22Rv1 (cell line): ENCODE results near the gene CALML6.
A peak's percentile ranks its signal among the peaks of the same experiment; 100 is the strongest.

ENCODE experiments used
- H3K27ac ChIP-seq: fragments of 450-650 bp; 2 replicates; pipeline ENCODE4 v1.5.1; 2017
- ZFX ChIP-seq: fragments of 450-650 bp; IDR thresholded peaks from 2 replicates; pipeline ENCODE4 v1.6.1; 2017; ENCODE audit warnings: antibody characterized with exemption, borderline replicate concordance
- TF ChIP-seq, protein P1 (sequence below): fragments of 450-650 bp; IDR thresholded peaks from 2 replicates; pipeline ENCODE4 v1.5.1; 2017; ENCODE audit warnings: mild to moderate bottlenecking

CALML6 gene

GRCh38 chr1:1893291-1893985, 21.6 kb upstream of the CALML6 start:
- no peak for TF ChIP-seq ZFX
- TF ChIP-seq, protein P1, sequence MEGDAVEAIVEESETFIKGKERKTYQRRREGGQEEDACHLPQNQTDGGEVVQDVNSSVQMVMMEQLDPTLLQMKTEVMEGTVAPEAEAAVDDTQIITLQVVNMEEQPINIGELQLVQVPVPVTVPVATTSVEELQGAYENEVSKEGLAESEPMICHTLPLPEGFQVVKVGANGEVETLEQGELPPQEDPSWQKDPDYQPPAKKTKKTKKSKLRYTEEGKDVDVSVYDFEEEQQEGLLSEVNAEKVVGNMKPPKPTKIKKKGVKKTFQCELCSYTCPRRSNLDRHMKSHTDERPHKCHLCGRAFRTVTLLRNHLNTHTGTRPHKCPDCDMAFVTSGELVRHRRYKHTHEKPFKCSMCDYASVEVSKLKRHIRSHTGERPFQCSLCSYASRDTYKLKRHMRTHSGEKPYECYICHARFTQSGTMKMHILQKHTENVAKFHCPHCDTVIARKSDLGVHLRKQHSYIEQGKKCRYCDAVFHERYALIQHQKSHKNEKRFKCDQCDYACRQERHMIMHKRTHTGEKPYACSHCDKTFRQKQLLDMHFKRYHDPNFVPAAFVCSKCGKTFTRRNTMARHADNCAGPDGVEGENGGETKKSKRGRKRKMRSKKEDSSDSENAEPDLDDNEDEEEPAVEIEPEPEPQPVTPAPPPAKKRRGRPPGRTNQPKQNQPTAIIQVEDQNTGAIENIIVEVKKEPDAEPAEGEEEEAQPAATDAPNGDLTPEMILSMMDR = no peak
- no peak overlapping the region for H3K27ac ChIP-seq

GRCh38 chr1:1893997-1894353, 21.1 kb upstream of the CALML6 start:
- no peak overlapping the region for H3K27ac ChIP-seq
- TF ChIP-seq, protein P1 = no peak
- TF ChIP-seq ZFX = no peak

GRCh38 chr1:1894354-1895059, 20.6 kb upstream of the CALML6 start:
- H3K27ac ChIP-seq = peak overlapping the region; percentile 40
- TF ChIP-seq ZFX = no peak
- TF ChIP-seq, protein P1 = no peak

DNA sequence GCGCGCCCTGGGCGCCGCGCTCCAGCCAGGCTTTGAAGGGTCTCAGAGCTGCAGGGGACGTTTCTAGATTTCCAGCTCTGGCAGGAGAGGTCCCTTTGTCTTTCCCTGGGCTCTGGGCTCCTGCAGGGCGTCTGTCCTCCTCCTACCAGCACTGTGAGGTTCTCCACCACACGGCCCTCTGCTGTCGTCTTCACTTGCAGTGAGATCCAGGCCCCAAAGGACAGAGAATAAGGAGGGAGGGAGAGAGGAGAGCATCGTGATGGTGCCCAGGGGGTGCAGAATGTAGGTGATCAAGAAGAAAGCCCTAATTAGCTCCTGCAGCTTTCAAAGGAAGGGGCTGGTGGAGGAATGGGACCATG, 20.0 kb upstream of the CALML6 start:
- TF ChIP-seq, protein P1 = no peak
- TF ChIP-seq ZFX = no peak
- peak overlapping the region; percentile 40; the same call in 1 of the 2 replicates for H3K27ac ChIP-seq

DNA sequence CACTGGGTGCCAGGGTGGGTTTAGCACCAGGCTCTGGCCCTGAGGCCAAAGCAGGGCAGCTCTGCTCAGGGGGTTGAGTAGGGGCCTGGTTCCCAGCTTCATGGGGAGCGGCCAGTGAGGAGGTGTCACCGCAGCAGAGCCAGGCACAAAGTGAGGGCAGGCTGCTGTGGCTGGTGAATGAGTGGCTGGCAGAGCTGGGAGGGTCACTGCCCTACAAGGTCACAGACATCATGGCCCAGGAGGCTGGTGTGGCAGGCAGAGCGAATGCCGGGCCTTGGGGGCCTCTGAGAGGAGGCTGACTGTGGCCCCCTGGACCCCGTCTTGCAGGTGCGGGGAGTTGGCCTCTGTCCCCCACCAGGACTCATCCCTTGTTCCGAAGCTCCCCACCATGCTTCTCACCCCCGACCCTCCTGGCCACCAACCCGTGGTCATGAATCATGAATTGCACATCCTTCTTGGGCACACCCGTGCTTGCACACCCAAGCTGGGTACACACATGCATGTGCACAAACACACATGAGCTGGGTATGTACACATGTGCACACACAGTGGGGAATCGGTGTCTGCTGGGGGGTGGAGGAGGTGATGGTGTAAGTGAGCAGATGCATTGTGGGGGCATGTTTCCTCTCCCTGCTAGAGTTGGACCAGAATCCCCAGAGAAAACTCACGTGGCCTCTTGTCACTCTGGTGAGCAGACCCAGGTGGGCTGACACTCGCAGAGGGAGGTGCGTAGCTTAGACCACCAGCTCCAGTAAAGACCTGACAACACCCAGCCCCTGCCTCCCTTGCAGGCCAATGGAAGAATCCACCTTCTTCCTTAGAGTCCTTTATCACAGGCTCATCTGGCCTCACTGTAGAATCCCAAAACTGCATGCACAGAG, 19.4 kb upstream of the CALML6 start:
- H3K27ac ChIP-seq = no peak overlapping the region
- TF ChIP-seq ZFX = no peak
- TF ChIP-seq, protein P1 = no peak

DNA sequence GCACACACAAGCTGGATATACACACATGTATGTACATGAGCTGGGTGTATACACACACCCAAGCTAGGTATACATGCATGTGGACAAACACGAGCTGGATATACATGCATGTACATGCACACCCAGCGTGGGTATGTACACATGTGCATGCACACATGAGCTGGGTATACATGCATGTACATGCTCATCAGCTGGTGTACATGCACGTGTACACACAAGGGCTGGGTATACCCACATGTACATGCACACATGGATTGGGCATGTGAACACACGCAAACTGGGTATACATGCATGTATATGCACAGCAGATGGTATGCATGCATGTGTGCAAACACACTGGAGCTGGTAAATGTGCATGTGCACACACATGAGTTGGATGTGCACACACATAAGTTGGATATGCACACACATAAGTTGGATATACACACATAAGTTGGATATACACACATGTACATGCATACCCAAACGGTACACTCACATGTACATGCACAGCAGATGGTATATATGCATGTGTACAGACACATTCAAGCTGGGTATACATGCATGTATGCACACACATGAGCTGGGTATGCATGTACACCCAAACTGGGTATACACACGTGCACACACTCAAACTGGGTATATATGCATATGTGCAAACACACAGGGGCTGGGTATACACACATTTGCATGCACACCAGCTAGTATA, 16.7 kb upstream of the CALML6 start:
- H3K27ac ChIP-seq = no peak overlapping the region
- no peak for TF ChIP-seq ZFX
- TF ChIP-seq, protein P1 = no peak
